NCI-H2196 (cell line): ENCODE data around the gene IL15RA.
"Not testable (repeated sequence)": the region's sequence is repeated elsewhere in the genome, so short reads cannot be mapped to it uniquely, and the experiment has no call there.

Source experiments
- DNase-seq: peaks from one replicate; lab custom pipeline; 2025; ENCODE audit not compliant: unreplicated experiment; lab: John Stamatoyannopoulos, UW

IL15RA gene

DNA sequence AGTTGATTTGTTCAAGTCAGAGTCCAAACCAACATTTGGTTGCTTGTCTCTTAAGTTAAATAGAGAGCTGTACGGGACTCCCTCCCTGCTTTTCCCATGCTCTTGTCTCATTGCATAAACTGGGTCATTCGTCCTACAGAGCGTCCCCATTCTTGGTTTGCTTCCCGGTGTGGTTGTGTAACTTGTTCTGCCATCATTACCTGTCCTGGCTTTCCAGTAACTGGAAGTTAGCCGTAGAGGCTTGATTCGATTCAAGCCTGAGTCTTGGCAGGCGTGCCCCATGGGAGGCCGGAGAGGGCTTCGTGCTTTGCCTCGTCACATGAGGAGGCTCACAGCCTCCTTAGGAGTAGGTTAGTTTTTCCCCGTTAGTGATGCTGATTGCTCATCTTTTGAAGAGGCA is 47.1 kb downstream of the IL15RA start:
- DNase-seq: no peak

DNA sequence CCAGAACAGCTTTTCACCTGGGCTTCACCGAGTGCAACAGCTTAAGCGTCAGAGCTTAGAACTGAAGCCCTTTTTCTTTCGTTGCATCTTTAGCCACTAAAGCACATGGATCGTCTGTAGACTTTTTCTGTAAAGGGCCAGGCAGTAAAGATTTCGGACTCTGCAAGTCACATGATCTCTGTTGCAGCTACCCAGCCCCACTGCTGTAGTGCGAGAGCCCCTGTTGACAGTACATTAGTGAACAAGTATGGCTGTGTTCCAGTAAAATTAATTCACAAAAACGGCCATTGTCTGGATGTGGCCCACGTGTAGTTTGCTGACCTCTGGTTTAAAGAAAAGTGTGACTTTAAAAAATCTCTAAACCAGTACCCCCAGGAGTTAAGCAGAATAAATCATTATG is 47.9 kb downstream of the IL15RA start:
- DNase-seq: no peak

DNA sequence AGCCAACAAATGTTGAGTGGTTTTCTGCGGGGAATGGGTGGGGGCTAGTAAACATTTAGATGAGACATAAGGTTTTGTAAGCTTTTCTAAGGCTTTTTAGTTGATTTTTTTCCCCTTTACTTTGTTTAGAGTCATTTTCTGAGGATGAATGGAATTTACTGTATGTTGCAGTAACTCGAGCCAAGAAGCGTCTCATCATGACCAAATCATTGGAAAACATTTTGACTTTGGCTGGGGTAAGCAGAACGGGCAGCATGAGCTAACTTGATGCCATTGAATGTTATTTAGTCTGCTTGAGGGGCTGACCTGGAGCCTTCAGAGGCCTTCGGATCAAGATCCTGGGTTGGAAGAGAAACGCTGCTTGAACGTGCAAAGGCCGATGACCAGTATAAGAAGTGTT is 50.0 kb downstream of the IL15RA start:
- no peak for DNase-seq

DNA sequence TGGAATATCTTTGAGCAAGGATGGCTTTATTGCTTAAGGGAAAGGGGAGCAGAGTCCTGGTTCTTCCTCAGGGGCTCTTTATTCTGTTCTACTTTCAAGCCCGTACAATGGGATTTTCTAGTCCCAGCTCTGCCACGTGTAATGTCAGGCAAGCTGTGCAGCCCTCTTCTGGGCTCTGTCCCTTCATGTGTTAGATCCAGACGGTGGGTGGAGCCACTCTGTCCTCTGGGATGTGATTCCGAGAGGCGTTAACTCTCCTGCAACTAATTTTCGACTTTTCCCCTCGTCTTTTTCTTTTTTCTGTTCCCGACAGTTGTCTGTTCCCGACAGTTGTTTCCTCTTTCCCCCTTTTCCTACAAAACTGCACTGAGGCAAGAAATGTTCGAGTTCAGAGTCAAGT is 52.5 kb downstream of the IL15RA start:
- no peak for DNase-seq

DNA sequence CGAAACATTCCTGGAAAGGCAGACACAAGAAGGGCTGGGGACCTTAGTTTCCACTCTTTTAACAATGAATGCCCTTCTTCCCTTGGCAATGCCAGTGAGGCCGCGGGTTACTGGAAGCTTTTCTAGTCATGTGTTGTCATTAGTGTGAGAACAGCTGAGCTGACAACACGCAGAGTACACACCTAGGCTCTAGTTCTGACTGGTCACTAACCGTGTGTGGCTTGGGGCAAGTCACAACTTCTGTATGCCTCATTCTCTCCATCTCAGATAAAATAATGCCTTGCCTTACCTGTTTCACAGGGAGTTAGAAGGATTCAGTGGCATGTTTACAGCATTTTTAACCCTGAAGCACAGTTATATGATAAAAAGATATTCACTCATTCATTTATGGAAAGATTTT is 55.6 kb downstream of the IL15RA start:
- no peak for DNase-seq

DNA sequence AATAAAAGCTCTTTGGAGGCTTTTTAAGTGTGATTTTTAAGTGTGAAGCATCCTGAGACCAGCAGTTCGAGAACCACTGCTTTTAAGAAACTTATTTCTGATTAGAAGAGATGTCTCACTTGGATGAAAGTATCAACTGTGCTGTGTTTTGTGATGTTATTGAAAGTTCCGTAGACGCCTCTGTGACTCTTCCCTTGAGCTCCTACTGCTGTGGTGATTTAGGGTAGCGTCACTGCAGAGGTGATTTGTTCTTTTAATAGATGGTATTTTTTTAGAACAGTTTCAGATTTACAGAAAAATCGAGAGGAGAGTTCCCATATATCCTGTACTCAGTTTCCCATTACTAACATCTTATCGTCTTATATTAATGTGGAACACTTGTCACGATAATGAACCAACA is 57.8 kb downstream of the IL15RA start:
- DNase-seq: no peak

DNA sequence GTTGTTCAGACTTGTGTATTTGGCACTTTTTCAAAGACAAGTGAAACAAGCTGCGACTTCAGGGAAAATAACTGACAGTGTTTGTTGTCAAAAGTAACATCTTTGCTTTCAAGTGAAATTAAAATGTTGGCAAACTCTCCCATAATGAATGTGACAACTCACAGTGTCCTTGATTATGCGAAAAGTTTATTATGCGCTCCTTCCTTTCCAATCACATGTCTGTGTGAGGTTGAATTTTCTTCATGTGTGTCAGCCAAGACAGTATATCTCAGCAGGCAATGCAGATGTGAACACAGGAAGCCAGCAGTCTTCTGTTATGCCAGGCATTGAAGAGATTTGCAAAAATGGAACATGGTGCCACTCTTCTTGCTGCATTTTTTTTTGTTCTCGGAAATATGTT is 58.6 kb downstream of the IL15RA start:
- DNase-seq: no peak

GRCh38 chr10:5917305-5917704 is 60.0 kb downstream of the IL15RA start:
- no peak for DNase-seq

DNA sequence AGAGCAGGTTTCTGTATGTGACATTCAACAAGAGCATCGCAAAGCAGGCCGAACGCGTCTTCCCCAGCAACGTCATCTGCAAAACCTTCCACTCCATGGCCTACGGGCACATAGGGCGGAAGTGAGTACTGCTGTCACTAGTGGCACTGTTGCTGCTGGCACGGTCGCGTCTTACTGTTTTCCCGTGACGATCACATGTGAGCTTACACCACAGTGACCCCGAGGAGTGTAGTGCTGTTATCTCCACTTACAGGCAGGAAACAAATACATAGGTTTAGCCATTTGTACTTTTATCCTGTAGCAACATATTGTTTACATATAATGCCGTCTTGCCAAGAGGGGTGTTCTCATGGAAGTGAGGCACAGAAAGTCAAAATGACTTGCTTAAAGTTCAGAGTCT is 61.9 kb downstream of the IL15RA start:
- DNase-seq: no peak

- no peak for DNase-seq
These were observed 63.6 kb downstream of the IL15RA start for GRCh38 chr10:5913736-5914135.

DNA sequence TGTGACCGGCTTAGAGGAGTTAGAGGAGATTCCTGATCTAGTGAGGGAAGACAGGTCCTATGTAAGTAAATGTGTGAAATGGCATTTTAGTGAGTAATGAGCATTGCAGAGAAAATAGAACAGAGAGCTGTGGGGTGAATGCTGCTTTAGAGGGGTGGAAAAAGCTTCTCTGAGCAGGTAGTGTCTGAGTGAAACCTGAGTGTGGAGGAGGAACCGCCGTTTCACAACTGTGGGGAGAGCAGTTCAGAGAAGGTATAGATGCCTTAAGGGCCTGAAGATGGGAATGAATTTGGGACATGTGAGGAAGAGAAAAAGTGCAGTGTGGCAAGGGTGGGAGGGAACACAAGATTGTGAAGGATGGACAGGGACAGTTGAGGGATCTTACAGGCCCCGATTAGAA is 65.7 kb downstream of the IL15RA start:
- no peak for DNase-seq

GRCh38 chr10:5910323-5911100 is 66.8 kb downstream of the IL15RA start:
- no peak for DNase-seq

- DNase-seq: not testable (repeated sequence)
These were observed 68.7 kb downstream of the IL15RA start for GRCh38 chr10:5908676-5909075.

DNA sequence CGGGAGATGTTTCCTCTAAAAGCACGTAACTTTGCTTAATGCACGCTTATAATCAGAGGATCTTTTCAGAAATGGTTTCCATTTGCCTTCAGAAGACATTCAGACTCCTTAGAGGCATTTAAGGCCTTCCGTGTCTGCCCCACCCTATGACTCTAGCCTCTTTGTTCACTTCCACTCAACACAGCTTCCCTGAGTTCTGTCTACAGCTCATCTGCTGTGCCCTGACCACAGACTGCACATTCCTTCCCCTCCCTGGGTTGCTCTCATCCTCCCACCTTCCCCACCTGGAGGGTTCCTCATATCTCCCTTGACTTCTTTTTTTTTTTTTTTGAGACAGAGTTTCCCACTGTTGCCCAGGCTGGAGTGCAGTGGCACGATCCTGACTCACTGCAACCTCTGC is 70.7 kb downstream of the IL15RA start:
- DNase-seq: no peak

DNA sequence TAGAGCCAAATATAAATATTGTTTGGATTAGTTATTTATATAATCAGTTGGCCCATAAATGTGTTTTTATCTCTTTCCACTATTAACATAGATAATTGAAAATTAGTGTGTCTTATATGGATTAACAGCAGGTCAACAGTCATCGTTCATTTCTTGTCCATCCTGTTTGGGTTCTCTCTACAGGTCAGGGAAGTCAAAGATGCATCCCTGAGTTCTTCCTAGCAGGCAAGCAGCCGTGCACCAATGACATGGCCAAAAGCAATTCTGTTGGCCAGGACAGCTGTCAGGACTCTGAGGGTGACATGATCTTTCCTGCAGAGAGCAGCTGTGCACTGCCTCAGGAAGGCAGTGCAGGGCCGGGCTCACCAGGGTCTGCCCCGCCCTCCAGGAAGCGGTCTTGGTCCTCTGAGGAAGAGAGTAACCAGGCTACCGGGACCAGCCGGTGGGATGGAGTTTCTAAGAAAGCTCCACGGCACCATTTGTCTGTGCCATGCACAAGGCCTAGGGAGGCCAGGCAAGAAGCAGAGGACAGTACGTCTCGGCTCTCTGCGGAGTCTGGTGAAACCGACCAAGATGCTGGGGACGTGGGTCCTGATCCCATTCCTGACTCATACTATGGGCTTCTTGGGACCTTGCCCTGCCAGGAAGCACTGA is 71.4 kb downstream of the IL15RA start:
- no peak for DNase-seq

DNA sequence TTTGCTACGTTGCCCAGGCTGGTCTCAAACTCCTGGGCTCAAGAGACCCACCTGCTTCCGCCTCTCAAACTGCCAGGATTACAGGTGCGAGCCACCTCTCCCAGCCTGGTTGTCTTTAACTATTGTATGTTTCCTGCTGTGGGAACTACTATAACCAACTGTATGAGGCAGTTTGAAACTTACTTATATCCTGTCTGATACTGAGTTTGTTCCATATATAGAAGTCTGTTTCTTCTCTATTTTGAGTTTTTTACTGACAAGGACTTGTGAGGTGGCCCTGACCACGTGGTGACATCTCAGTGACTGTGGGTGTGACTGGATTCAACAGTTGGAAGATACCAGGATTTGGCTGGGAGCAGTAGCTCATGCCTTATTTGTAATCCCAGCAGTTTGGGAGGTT is 73.1 kb downstream of the IL15RA start:
- DNase-seq: no peak

DNA sequence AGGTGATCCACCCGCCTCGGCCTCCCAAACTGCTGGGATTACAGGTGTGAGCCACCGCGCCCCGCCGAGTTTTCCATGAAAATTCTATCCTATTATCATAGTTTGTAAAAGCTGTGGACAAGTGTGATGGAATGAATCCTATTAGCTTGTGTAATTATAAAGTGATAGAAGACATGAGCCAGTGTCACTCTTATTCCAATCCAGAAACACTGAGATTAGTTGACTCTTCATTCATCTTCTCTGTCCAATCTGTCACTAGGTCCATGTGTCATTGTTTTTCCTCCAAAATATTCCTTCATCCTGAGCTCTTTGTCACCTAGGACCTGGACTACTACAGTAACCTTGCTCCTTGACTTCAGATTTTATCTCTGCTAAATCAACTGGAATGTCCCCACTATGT is 73.8 kb downstream of the IL15RA start:
- DNase-seq: no peak

GRCh38 chr10:5902511-5903274 is 74.7 kb downstream of the IL15RA start:
- no peak for DNase-seq
